ENCODE measurements around the gene KIF17.

KIF17 gene

GRCh38 chr1:20616847-20617487 lies 100.8 kb downstream of the KIF17 start:
- DNase-seq: no peak

GRCh38 chr1:20615946-20616846 lies 101.6 kb downstream of the KIF17 start:
- DNase-seq: no peak

DNA sequence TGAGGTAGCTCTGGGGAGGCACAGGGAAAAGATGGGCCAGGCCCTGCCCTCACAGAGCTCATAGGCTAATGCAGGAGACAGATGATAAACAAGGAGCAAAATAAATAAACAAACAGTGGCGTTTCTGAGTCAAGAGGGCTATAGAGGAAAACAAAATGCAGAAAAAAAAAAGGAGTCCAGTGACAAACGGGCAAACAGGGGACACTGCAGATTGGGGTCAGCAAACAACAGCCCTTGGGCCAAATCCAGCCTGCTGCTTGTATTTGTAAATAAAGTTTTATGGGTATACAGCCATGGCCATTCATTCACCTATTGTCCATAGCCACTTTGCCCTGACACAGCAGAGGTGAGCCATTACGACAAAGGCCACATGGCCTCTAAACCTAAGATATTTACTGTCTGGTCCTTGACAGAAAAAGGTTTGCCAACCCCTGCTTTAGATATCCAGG lies 103.7 kb downstream of the KIF17 start:
- DNase-seq: no peak

Data from COR-L47 (cell line).